OCI-M2 (cell line): ENCODE measurements around the gene ZFAND2A.

Experiments used
- DNase-seq: peaks from one replicate; lab custom pipeline; 2025; ENCODE audit not compliant: unreplicated experiment; lab: John Stamatoyannopoulos, UW

The ZFAND2A gene

DNA sequence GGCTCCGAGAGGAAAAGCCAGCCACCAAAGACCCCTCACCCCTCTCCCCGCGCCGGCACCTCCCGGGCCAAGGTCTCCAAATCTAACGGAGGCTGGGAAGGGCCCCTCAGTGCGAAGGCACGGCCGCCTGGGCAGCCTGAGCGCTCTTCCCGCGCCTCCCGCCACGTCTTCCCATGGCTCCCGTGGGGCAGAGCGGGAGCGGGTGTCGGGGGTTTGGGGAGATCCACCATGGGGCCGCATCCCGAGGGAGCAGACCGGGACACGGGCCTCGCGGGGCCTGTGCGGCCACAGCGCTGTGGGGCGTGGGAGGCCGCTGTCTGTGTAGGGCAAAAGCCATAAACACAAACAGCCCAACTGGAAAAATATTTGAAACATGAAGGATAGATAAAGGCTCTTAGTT is 49.6 kb downstream of the ZFAND2A start:
- DNase-seq, result no peak

DNA sequence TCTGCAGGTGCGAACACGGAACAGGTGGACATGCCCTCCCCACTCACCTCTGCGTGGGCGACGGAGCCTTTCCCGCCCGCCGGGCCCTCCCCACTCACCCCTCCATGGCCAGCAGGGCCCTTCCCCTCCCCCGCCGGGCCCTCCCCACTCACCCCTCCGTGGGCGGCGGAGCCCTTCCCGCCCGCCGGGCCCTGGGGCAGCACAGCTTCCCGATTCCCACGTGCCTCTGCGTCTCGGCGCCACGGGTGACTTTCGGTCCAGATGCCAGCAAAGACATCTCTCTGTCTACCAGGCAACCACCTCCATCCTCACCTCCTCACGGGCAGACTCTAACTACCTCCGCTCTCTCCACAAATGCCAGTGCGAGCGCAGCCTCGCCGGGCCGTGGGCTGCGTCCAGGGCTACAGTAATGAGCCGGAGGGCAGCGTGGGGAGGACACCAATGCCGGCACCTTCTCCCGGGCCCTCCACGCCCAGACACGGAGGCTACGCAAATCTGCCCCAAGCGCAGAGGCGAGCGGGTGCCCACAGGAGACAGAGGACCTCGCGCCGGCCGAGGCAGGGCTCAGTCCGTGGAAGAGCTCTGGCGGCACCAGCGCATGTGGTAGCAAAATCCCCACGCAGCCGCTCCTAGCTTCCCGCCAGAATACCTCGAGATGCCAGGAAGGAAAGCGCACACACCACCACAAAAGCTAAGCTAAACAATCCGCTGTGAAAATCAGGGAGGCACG is 50.2 kb downstream of the ZFAND2A start:
- no peak for DNase-seq

- DNase-seq, result no peak
Observed at GRCh38 chr7:1108264-1108920, 51.6 kb downstream of the ZFAND2A start.

- DNase-seq, result no peak
Observed at GRCh38 chr7:1106793-1107421, 53.1 kb downstream of the ZFAND2A start.

DNA sequence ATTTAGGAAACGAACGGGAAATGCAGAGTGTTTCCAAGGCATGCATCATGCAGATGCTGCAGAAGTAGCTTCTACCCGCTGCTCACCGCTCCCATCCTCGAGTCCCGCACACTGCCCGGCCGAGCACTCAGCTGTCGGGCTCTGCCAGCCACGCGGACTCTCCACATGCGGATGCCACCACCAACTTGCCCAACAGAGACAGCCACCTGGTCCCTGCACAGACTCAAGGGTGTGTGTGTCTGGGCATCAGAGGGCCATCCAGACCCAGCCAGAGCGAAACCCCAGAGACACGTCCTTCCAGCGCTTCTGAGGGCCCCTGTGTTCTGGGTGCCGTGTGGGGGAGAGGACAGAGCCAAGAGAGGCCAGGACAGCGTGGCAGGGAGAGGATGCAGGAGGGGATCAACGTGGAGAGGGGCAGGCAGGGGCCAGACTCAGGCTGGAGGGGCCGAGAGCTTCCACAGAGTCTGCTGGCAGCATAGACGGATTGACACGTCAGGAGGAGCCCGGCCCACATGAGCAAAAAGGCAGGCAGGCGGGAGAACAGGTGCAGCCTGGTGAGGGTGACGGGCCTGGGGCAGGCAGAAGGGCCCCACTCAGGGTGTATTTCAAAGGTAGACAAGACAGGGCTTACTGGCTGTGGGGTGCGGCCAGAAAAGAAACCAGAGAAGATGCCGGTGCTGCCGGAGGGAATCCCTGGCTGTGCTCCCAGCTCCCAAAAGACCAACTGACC is 53.8 kb downstream of the ZFAND2A start:
- DNase-seq, result no peak

GRCh38 chr7:1105189-1105588 is 54.8 kb downstream of the ZFAND2A start:
- no peak for DNase-seq

DNA sequence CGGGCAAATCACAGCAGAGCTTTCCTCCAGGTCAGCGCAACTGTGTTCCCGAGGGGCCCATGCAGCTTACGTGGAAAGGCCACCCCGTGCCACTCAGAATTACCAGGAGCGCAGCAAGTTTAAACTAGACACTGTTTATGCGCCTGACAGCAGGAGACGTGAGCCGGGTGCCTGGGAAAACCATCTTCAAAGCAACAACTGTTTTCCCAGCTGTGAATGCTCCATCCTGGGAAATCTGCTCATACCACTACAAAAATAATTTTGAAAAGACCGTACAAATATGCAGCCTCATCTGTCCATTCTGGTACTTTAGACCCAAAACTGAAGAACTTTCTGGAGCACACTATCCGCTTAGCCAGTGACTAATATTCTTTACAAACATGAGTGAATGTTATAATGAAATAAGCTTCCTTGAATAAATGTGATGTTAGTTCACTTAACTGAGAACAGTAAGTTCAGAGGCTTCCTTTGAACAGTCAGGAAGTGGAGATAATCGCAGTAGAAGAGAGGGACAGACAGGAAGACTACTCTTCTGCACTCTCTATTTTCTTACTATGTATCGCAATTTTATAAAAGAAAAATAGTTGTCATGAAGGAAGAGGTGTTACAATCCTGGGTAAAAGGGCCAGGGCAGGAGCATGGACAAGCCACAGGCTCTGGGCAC is 55.3 kb downstream of the ZFAND2A start:
- no peak for DNase-seq

DNA sequence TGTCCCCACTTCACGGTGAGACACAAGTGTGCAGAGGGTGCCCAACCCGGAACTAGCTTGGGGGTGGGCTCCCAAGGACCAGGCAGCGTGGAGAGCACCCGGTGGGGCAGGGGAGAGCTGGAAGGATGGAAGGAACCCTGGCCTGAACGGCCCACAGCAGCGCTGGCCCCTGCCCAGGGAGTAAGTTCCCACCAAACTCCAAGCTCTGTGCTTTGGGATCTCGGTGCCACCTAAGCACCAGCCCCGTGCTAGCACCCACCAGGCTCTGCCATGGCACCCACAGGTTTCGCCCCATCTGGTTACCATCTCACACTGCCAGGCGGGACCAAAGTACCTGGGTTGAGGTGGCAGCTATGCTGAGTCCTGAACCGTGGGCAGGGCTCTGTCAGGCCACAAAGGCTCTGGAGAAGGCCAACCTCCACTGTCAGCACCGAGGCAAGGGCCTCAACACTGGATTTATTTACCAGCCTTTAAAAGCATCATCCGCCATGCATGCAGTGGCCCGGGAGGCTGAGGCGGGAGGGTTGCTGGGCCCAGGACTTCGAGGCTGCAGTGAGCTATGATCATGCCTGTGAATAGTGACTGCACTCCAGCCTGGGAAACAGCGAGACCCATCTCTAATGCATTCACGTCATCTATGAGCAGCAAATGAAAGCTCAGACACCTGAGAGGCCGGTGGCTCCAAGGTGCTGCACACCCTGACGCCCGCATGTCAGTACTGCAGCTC is 56.0 kb downstream of the ZFAND2A start:
- no peak for DNase-seq

- DNase-seq, result no peak
Observed at GRCh38 chr7:1103009-1103788, 56.8 kb downstream of the ZFAND2A start.
